ENCODE measurements around the gene COMT. TPM values are rescaled to one million over a fixed set of nuclear protein-coding genes. Genes with fewer than 3 reads are reported as not detected.
"Not testable (repeated sequence)": the region's sequence is repeated elsewhere in the genome, so short reads cannot be mapped to it uniquely, and the experiment has no call there.

COMT gene
- polyA plus RNA-seq, 12 donors, result 54.0 to 93.5 (median 66.3) TPM; not detected in 1

DNA sequence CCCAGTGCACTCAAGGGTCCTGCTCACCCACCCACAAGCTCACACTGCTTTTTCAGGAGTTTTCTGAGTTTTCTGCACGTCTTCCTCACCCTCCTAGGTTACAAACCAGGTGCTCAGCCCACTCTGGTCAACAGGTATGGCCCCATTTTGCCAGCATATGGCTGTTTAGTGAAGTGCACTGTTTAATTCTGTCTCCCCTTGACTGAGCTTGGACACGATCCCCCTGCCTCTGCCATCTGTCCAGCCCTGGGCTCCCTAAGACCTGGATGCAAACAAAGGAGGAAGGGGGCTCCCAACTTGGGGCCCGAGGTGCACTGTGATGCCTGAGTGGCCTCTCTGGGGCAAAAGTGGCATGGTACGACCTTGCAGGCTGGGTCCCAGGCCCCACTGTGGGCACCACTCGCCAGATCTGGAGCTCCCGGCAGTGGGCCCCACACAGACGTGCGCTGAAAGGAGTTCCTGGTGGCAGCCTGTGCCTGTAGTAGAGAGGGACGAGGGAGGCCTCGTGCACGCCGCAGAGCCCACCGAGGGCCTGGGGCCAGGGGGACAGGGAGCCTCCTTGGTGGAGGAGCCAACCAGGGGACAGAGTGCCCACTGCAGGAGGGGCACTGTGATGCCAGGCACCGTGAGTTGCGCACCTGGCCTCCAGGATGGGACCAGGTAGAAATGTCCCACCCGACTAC is 37.3 kb upstream of the COMT start:
- DNase-seq, result no peak

DNA sequence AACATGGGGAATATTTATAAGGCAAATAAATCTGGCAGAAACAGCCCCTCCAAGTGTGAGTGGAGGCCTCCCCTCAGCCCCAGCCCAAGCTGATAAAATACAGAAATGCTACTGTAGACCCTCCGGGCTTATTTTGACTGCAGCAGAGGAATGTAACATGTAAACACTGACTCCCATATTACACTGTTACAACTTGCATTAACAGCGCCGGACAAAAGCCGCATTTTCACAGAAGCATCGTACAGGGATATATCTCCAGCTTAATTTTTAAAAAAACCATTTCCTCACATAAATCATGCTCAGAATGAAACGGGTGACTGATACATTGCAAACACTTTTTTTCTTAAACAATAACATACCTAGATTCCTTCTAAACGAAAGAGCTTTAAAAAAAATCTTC is 36.6 kb upstream of the COMT start:
- no peak for DNase-seq

DNA sequence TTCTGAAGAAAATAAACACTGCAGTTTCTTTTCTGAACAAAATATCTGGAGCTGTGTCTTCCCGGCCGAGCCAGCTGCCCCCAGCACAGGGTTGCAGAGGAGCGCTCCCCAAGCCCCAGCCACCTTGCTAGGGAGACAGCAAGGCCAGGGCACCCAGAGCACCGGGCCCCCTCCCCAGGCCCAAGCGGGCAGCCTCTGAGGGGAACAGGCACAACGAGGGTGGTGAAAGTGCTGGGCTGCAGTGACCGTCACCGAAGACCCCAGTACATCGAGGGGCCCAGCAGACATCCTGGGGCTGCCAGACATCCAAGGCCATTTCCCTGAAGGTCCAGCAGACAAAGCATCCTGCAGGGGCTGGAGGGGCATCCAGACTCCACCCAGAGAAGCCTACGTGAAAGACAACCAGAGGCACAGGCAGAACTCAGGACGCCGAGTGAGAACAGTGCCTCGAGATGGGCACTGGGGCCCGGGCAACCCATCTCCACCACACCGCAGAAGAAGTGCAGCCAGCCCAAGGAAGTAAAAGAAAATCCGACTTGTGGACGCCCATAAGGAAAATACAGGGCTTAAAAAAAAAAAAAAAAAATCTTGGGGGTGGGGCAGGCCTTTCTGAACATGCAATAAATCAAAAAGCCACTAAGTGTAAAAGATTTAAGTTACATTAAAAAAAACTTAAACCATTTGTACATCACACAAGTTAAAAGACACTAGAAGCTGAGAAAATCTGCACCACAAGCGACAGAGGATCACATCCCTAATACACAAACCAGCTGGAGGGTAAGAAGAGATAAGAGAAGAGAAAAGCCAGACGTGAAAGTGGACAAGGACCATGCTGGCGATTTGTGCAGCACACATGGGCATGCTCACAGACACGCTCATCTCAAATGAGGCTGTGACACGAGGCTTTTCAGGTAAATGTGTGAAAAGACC is 36.0 kb upstream of the COMT start:
- no peak for DNase-seq

DNA sequence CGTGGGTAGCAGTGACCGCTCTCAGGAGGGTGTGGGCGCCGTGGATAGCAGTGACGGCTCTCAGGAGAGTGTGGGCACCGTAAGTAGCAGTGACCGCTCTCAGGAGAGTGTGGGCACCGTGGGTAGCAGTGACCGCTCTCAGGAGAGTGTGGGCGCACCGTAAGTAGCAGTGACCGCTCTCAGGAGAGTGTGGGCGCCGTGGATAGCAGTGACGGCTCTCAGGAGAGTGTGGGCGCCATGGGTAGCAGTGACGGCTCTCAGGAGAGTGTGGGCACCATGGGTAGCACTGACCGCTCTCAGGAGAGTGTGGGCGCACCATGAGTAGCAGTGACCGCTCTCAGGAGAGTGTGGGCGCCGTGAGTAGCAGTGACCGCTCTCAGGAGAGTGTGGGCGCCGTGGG is 34.7 kb upstream of the COMT start:
- not testable (repeated sequence) for DNase-seq

DNA sequence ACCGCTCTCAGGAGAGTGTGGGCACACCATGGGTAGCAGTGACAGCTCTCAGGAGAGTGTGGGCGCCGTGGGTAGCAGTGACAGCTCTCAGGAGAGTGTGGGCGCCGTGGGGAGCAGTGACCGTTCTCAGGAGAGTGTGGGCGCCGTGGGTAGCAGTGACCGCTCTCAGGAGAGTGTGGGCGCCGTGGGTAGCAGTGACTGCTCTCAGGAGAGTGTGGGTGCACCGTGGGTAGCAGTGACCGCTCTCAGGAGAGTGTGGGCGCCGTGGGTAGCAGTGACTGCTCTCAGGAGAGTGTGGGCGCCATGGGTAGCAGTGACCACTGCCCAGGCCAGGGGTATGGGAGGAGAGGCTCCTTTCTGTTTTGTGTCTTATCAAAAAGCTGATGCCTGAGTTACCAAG is 33.7 kb upstream of the COMT start:
- not testable (repeated sequence) for DNase-seq

DNA sequence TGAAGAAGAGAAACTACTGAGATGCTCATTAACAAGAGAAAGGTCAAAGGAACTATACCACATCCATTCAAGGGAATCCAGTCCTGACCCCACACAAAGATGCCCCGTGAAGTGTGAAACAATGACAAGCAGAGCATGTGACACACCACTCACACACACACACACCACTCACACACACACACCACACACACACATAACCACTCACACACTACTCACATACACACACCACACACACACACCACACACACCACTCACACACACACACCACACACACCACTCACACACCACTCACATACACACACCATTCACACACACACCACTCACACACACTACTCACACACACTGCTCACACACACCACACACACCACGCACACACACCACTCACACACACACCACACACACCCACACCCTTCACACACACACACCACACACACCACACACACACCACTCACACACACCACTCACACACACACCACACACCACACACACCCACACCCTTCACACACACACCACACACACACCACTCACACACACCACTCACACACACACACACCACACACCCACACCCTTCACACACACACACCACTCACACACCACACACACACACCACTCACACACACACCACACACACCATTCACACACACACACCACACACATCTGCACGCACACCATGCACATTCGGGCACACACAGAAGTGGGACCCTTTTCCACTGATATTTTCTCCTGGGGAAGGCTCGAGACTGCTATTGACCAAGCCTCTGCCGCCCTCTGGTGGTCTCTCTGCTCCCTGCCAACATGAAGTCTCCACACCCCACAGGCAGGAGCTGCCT is 32.0 kb upstream of the COMT start:
- DNase-seq, result peak; percentile 82

DNA sequence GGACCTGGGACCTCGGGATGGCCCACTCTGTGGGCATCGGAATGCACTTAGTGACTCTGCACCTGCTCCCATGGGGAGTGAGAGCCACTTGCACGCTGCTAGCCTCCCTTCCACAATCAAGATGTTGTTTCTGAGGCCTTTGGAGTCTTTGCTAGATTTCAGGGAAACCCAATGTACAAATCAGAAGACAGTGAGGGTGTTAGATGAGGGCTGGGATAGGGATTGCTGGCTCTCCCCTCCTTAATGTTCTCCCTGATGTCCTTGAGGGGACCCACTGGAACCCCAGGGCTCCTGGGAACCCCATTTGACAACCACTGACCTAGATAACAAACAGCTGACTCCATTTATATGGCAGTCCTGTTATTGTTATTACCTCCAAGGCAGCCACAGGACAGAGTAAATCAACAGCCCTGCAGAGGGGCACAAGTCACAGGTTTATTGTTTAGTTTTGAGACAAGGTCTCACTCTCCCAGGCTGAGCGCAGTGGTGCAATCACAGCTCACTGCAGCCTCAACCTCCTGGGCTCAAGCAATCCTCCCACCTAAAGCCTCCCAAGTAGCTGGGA is 31.3 kb upstream of the COMT start:
- DNase-seq, result no peak

DNA sequence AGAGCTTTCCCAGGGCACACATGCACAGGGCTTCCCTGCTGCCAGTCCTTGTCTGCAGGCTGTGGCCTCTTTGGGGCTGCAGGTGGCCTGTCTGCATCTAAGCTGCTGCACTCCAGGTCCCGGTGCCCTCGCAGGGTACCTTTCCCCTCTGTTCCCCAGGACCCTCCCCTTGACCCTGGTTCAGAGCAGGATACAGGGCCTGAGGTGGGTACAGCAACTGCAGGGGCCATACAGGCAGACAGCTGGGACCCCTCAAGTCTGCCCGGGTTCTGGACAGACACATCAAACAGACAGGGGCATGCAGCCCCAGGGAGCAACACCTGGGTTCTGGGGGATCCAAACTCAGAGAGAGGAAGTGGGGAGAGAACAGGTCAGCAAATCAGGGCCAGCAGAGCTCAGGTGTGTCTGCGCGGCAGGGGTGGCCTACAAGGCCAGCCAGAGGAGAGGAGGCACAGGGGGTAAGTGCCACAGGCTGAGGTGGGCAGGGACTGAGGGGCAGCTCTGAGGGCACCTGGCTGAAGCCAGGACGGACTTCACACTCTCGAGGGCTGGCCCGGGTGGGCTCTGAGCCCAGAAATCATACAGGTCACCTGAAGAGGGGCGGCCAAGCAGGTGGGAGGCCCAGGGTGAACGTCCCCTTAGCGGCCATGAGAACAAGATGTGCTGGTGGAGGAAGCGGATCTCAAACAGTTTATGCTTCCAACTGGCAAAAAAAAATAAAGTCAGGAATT is 29.9 kb upstream of the COMT start:
- no peak for DNase-seq

DNA sequence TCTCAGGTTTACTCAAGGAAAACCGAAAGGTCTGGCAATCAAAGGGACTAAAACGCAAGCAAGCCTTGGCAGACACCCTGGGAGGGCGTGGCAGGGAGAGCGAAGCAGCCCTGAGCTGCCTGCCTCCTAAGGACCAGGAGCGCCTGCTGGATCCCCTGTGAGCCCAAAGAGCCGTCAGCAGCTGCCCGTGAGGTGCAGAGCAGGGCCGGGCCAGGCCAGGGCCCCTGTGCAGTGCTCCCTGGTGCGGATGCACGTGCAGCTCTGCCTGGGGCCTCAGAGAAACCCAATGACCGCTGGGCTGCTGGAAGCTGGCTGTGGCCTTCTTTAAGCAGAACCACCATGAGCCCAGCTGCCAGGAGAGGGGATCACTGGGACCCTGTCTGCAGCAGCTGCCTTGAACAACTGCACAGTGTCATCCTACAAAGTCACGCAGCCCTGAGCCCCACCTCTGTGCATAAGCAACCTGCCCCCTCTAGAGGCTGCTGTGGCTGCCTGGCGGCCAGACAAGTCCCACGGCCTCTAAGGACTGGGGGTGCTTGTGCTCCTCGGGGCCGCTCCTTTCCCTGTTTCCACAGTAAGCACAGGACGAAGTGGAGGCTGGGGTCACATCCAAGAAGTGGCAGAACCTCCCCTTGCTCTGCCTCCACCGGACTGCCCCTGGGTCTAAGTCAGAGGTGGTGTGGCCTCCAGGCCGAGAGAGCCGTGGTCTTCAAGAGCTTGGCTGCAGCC is 29.1 kb upstream of the COMT start:
- DNase-seq, result peak; percentile 38

DNA sequence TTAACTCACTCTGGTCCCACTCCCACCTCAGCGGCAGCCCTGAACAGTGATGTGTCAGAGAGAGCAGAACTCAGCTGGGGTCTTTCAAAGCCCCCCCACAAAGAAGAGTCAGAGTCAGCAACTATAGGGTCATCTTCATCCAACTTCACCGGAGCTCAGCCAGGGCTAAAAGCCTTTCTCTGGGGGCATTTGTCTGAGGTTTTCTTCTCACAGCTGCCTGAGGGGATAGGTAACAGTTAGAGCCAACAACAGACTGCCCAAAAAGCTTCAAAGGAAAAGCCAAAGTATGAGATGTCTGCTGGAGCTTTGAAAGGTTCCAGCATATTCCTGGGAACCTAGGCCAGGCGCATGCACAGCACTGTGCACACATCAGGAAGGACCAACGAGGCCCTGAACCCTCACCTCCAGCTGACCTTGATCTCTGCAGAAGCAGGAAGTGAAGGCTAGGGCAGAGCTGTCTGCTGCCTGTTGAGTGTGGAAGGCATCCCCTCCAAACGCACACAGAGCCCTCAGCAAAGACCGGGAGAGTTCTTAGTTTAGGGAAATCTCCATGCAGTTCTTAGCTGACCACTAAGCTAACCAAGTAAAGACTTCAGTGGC is 28.1 kb upstream of the COMT start:
- DNase-seq, result no peak

DNA sequence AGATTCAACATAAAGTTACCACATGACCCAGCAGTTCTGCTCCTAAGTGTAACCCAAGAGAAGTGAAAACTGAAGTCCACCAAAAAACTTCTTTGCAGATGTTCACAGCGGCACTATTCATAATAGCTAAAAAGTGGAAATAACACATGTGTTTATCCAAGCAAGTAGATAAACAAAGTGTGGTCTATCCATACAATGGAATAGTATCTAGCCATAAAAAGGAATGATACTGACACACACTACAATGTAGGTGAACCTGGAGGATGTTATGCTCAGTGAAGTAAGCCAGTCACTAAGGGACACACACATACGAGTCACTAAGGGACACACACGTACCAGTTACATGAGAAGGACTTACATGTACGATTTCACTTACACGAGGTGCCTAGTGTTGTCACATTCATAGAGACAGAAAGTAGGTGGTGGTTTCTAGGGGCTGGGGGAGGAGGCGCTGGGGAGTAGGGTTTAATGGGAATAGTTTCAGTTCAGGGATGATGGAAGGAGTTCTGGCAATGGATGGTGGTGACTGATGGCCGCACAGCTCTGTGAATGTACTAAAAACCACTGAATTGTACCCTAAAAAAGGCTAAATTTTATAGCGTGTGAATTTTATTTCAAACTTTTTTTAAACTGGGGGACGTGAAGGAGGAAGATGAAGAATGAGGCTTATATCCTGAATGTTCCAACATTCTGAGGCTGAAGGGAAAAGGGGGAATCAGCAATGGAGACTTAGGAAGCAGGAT is 27.2 kb upstream of the COMT start:
- DNase-seq, result no peak

DNA sequence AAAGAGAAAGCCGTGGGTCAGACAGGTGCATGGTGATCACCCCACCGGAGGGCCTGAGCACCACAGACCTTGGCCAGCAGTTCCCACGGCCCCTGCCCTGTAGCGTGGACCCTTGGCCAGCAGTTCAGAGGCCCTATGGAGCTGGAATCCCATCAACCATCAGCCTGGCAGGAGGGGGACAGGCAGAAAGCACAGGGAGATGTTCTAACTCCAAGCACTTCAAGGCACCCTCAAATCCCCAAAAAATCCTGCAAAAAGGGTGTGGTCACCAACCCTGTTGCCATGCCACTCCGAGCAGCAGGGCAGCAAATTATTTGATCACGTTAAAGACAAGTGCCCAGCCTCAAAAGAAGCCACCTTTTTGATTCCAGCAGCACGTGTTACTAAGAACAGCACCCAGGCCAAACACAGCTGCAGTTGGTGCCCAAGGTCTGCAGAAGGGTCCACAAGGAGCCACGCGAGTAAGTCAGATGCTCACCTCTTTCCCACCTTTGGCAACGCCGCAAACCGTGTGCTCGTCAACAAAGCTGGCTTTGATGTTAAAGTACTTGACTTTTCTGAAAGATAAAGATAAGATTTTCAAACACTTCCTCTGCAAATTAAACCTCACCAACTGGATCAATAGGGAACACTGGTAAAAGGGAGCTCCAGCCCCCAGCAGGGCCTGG is 26.2 kb upstream of the COMT start:
- no peak for DNase-seq

DNA sequence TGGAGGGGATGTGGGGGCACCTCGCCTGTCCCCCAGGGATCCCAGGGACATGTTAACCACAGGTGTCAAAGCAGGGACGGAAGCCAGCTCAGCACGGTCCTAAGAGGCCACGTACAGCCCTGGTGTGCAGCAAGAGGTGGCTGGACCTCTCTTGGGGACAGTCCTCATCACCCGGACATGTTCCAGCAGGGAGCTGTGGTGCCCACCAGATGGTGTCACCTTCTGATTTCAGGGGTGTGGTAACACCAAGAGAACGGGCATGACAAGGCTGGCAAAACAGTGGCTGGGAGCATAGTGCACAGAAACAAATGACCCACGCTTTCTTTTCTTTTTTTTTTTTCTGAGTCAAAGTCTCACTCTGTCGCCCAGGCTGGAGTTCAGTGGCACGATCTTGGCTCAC is 25.6 kb upstream of the COMT start:
- no peak for DNase-seq

DNA sequence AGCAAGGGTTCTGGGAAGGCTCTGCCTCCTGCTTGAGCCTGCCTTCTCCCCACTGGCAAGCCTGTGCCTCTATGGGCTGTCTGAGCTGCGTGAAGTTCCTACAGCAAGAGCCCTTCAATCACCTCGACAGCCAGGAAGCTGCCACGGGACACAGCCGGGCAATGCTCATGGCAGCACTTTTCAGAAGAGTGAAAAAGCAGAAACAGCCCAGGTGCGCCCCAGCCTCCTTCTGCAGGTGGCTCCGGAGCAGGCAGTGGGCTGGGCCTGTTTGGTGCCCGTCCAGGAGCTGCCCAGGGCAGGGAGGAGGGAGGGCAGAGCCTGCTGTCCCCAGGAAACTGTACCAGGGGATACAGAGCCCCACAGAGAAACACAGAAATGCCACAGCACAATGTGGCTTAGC is 24.6 kb upstream of the COMT start:
- no peak for DNase-seq

DNA sequence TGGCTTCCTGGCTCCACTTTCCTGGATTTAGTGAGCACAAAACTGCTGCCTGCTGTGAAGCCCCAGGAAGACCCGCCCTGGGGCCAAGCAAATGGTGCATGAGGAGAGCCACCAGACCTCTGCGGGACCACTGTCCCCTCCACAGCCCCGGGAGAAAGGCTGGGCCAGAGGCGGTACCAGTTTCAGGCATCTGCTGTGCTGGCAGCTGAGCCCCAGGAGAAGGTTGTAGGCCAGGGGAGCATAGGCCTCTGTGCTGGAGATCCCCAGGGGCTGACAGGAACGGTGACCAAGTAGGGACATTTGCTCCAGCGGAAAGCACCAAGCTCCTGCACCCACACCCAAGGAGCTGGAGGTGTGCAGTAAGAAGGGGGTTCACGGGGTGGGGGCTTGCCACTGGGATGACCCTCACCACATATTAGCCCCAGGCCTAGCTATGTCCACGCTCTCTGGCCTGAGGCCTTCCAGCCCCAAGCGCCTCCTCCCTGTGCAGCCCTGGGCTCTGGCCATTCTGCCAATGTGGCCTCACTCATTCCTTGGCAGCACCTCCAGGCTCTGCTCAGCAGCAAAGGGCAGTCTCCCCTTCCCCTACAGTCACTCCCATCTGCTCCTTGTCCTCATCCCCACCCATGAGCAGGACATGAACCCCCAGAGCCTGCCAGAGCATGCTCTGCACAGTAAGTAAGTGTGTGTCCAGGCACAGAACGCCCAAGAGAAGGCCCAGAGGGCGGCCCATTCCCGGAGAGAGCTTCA is 24.0 kb upstream of the COMT start:
- DNase-seq, result no peak

DNA sequence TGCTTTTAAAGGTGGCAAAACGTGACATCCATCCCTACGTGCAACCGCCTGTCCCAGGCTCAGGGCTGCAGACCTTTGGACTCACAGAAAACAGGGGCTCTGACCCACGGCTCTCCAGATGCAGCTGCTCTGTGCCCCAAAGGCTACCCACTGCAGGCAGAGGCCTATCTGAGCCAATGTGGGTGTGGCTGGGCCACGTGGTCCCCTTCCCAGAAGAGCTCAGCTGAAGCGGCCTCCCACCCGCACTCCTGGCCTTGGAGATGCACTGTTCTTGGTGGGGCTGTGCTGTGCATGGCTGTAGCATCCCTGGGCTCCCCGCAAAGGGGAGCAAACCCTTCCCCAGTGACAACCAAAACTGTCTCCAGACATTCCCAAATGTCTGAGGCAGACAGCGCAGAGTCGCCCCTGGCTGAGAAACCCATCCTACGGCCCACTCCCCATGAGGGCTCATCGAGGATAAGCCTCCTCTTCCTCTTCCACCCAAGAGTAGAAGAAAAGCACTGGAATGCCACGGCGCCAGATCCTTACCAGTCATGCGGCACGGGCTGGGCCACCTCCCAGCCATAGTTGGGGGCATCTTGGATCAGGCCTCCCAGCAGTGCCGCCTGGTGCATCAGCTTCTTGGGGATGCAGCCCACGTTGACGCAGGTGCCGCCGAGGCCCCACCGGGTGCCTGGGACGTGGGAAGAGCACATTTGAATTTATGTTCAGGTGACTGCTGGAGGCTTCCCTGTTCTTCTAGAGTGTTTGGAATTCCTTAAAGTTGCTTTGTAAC is 23.1 kb upstream of the COMT start:
- no peak for DNase-seq

DNA sequence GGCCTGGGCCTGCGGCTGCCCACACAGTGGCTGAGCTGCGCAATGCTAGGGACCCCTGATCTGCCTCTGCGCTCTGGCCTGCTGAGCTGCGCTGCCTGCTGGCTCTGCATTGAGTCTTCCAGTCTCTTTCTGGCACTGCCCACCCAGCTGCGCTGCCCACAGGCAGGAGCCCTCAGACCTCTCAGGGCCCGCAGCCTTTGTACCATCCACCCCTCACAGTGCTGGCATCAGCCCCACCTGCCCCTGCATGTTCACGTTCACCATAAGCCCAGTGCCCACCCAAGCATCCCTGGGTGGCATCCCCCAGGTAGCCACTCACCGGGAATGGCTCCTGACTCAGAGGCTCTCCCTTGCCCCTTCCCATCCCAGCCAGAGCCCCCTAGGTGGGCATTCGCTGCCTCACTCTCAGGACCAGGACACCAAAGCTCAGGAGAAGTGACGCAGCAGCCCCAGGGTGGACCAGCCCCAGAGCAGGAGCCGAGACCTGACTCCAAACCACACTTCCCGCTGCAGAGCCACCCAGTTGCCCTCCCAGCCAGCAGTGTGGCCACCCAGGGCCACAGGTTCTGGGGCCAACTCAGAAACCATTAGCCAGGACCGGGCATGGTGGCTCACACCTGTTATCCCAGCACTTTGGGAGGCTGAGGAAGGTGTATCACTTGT is 21.7 kb upstream of the COMT start:
- DNase-seq, result no peak
